Measurements from ENCODE around the gene FAM3B.

FAM3B gene

DNA sequence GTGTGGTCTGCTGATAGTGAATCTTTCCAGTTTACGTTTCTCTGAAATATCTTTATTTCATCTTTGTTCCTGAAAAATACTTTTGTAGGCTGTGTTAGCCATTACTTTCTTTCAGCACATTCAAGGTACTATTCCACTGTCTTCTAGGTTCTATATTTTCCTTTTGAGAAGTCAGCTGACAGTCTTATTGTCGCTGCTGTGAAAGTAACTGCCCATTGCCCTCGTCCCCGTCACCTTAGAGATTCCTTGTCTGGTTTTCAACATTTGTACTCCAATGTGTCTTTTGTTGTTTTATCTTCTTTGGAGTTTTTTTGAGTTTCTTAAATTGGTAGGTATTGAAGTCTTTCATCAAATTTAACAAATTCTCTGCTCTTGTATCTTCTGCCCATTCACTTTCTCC lies 25.4 kb downstream of the FAM3B start:
- no peak overlapping the region for H3K9ac ChIP-seq (ENCODE audit: low read length)
- no peaks in the 10 kb centered on the region for H3K4me1 ChIP-seq (ENCODE audit: low read length)
- no peak overlapping the region for H3K4me3 ChIP-seq (ENCODE audit: low read length)
- no peak overlapping the region for H2AFZ ChIP-seq (ENCODE audit: low read depth, low read length)
- no peak overlapping the region for H3K4me2 ChIP-seq (ENCODE audit: low read length)
- TF ChIP-seq CTCF (IDR thresholded peaks at IDR 0.05; ENCODE audit: low read depth, low read length) (no peak), EZH2phosphoT487 (IDR thresholded peaks at IDR 0.05; ENCODE audit: low read depth) (no peak)
- H3K9me3 ChIP-seq (ENCODE audit: insufficient read depth, low read length), result no peaks in the 10 kb centered on the region
- H3K36me3 ChIP-seq (replicated peaks; ENCODE audit: low read depth, low read length), result no peaks in the 10 kb centered on the region
- no peaks in the 10 kb centered on the region for H4K20me1 ChIP-seq (ENCODE audit: insufficient read depth, low read length)
- no peaks in the 10 kb centered on the region for H3K27me3 ChIP-seq (ENCODE audit: low read depth, low read length)
- H3K27ac ChIP-seq (ENCODE audit: low read length), result no peak overlapping the region
- H3K79me2 ChIP-seq (ENCODE audit: low read length), result no peaks in the 10 kb centered on the region

DNA sequence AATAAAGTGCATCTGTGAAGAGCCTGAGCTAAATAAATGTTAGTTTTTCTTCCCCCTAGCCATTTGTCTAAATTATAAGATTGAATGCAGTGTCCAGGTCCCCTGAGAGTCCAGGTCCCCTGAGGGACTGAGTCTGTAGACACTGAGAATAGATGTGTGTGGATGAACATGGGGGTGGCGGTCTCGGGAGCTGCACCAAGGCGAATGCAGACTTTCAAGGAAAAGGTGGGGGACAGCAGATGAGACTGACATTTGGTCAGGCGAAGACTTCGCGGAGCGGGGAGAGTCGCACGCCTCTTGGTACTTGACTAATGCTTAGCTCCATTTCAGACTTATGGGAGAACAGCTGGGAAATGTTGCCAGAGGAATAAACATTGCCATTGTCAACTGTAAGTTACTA lies 27.5 kb downstream of the FAM3B start:
- H3K36me3 ChIP-seq (replicated peaks; ENCODE audit: low read depth, low read length), result no peaks in the 10 kb centered on the region
- no peak for TF ChIP-seq EZH2phosphoT487 (IDR thresholded peaks at IDR 0.05; ENCODE audit: low read depth)
- no peak for TF ChIP-seq CTCF (IDR thresholded peaks at IDR 0.05; ENCODE audit: low read depth, low read length)
- no peaks in the 10 kb centered on the region for H4K20me1 ChIP-seq (ENCODE audit: insufficient read depth, low read length)
- no peak overlapping the region for H3K4me2 ChIP-seq (ENCODE audit: low read length)
- H2AFZ ChIP-seq (ENCODE audit: low read depth, low read length), result no peak overlapping the region
- no peaks in the 10 kb centered on the region for H3K79me2 ChIP-seq (ENCODE audit: low read length)
- H3K4me3 ChIP-seq (ENCODE audit: low read length), result no peak overlapping the region
- no peaks in the 10 kb centered on the region for H3K4me1 ChIP-seq (ENCODE audit: low read length)
- no peak overlapping the region for H3K27ac ChIP-seq (ENCODE audit: low read length)
- peaks cover 10% of the 10 kb centered on the region for H3K27me3 ChIP-seq (ENCODE audit: low read depth, low read length)
- no peaks in the 10 kb centered on the region for H3K9me3 ChIP-seq (ENCODE audit: insufficient read depth, low read length)
- no peak overlapping the region for H3K9ac ChIP-seq (ENCODE audit: low read length)

GRCh38 chr21:41345356-41345755 lies 28.8 kb downstream of the FAM3B start:
- H3K27me3 ChIP-seq (ENCODE audit: low read depth, low read length), result peaks cover 10% of the 10 kb centered on the region
- H3K9me3 ChIP-seq (ENCODE audit: insufficient read depth, low read length), result no peaks in the 10 kb centered on the region
- no peak overlapping the region for H2AFZ ChIP-seq (ENCODE audit: low read depth, low read length)
- no peak overlapping the region for H3K4me3 ChIP-seq (ENCODE audit: low read length)
- no peaks in the 10 kb centered on the region for H3K4me1 ChIP-seq (ENCODE audit: low read length)
- TF ChIP-seq CTCF (IDR thresholded peaks at IDR 0.05; ENCODE audit: low read depth, low read length) (no peak), EZH2phosphoT487 (IDR thresholded peaks at IDR 0.05; ENCODE audit: low read depth) (no peak)
- H3K4me2 ChIP-seq (ENCODE audit: low read length), result no peak overlapping the region
- H3K27ac ChIP-seq (ENCODE audit: low read length), result no peak overlapping the region
- no peak overlapping the region for H3K9ac ChIP-seq (ENCODE audit: low read length)
- H3K79me2 ChIP-seq (ENCODE audit: low read length), result no peaks in the 10 kb centered on the region
- no peaks in the 10 kb centered on the region for H3K36me3 ChIP-seq (replicated peaks; ENCODE audit: low read depth, low read length)
- no peaks in the 10 kb centered on the region for H4K20me1 ChIP-seq (ENCODE audit: insufficient read depth, low read length)

DNA sequence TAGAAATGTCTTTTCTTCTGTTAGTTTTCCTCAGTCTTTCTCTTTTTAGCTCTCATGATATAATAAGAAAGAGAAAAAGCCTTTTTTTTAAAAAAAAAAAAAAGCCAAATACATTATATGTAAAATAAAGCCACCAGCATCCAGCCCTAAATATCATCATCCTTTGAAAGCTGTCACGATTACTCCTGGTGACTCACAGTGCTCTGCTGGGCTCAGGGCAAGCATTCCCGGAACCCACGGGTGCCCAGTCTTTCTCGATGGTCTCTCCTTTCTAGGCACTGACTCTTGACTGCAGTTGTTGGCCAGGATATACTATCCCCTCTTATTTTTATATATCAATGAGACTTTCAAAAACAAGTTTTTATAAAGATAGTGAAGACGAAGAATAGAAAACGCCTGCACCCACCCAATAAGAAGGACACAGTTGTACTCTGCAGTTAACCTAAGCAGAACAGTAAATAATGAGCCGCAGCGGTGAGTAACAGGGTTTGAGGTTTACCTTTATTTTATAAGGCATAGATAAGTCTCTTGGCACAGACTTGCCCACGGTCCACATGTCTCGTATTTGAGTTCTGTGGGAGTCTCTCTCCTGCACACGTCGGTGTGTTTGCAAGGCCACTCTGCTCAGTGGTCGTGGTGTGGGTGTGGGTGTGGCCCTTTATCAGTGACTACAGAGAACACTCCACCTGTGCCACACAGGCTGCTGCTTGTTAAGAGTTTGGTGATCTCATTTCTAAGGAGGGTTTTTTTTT lies 29.5 kb downstream of the FAM3B start:
- no peaks in the 10 kb centered on the region for H3K79me2 ChIP-seq (ENCODE audit: low read length)

More for the DNA sequence above, 29.5 kb downstream of the FAM3B start:
- Histone ChIP-seq H3K4me2 (ENCODE audit: low read length) (no peak overlapping the region), H3K27ac (ENCODE audit: low read length) (no peak overlapping the region), H2AFZ (ENCODE audit: low read depth, low read length) (no peak overlapping the region), H3K4me1 (ENCODE audit: low read length) (no peaks in the 10 kb centered on the region), H3K9me3 (ENCODE audit: insufficient read depth, low read length) (no peaks in the 10 kb centered on the region), H3K9ac (ENCODE audit: low read length) (no peak overlapping the region), H3K36me3 (replicated peaks; ENCODE audit: low read depth, low read length) (no peaks in the 10 kb centered on the region), H3K27me3 (ENCODE audit: low read depth, low read length) (peaks cover 10% of the 10 kb centered on the region), H4K20me1 (ENCODE audit: insufficient read depth, low read length) (no peaks in the 10 kb centered on the region), H3K4me3 (ENCODE audit: low read length) (no peak overlapping the region)
- no peak for TF ChIP-seq EZH2phosphoT487 (IDR thresholded peaks at IDR 0.05; ENCODE audit: low read depth)
- TF ChIP-seq CTCF (IDR thresholded peaks at IDR 0.05; ENCODE audit: low read depth, low read length), result no peak

Measured in OCI-LY3 (cell line).